ENCODE results near the gene MTUS2. TPM values are rescaled to one million over a fixed set of nuclear protein-coding genes. Genes with fewer than 3 reads are reported as not detected.

The MTUS2 gene
- total RNA-seq, 4 donors from 2014 or later = 0.44 to 1.1 (median 0.48) TPM; not detected in 1

- no peak for ATAC-seq (ENCODE audit: low FRiP score)
These were observed 30.1 kb downstream of the MTUS2 start for GRCh38 chr13:28850226-28850625.

GRCh38 chr13:28851422-28851821, 31.3 kb downstream of the MTUS2 start:
- TF ChIP-seq CTCF (IDR thresholded peaks at IDR 0.05) = no peak
- DNase-seq (ENCODE audit: low spot score) (no peak), ATAC-seq (ENCODE audit: low FRiP score) (no peak)

More at GRCh38 chr13:28850226-28850625, 30.1 kb downstream of the MTUS2 start:
- TF ChIP-seq CTCF (IDR thresholded peaks at IDR 0.05) = no peak
- no peak for DNase-seq (ENCODE audit: low spot score)

GRCh38 chr13:28854657-28855056, 34.5 kb downstream of the MTUS2 start:
- ATAC-seq (ENCODE audit: low FRiP score) = no peak
- no peak for DNase-seq (ENCODE audit: low spot score)
- no peak for TF ChIP-seq CTCF (IDR thresholded peaks at IDR 0.05)

GRCh38 chr13:28856287-28856686, 36.1 kb downstream of the MTUS2 start:
- TF ChIP-seq CTCF (IDR thresholded peaks at IDR 0.05) = no peak
- no peak for DNase-seq (ENCODE audit: low spot score)
- no peak for ATAC-seq (ENCODE audit: low FRiP score)

- TF ChIP-seq CTCF (IDR thresholded peaks at IDR 0.05) = no peak
- DNase-seq (ENCODE audit: low spot score) (no peak), ATAC-seq (ENCODE audit: low FRiP score) (no peak)
These were observed 38.9 kb downstream of the MTUS2 start for GRCh38 chr13:28859069-28859468.

- DNase-seq (ENCODE audit: low spot score) = no peak
- TF ChIP-seq CTCF (IDR thresholded peaks at IDR 0.05) = no peak
- ATAC-seq (ENCODE audit: low FRiP score) = no peak
These were observed 39.6 kb downstream of the MTUS2 start for GRCh38 chr13:28859717-28860116.

GRCh38 chr13:28864544-28864943, 44.4 kb downstream of the MTUS2 start:
- TF ChIP-seq CTCF (IDR thresholded peaks at IDR 0.05) = no peak

More at GRCh38 chr13:28864544-28864943, 44.4 kb downstream of the MTUS2 start:
- ATAC-seq (ENCODE audit: low FRiP score) (no peak), DNase-seq (ENCODE audit: low spot score) (no peak)
